A673 (cell line): ENCODE data around the gene IGFBP2. TPM values are rescaled to one million over a fixed set of nuclear protein-coding genes. Genes with fewer than 3 reads are reported as not detected.

Experiments
- BruUV-seq: library from RNA; stranded (reverse); fragments of 400-500 nt; replicated peaks from 2 replicates; lab custom pipeline; 2021; lab: Mats Ljungman, UMichigan
- CTCF ChIA-PET: fragments of 300-600 bp; sonication (Branson Sonifier 250); formaldehyde crosslinking; loops from one replicate; lab custom pipeline; 2022; ENCODE audit warnings: antibody characterized with exemption; lab: Charles Lee
- POLR2A ChIA-PET: fragments of 300-600 bp; sonication (Branson Sonifier 250); formaldehyde crosslinking; loops from one replicate; lab custom pipeline; 2022; ENCODE audit warnings: antibody characterized with exemption; ENCODE audit not compliant: low non-redundant PET; lab: Charles Lee
- DNase-seq: peaks from one replicate; pipeline ENCODE4 v3.0.0-alpha.2; 2015; ENCODE audit warnings: low spot score
- H3K27ac ChIP-seq: fragments of 200-600 bp; sonication (generic); 2 replicates; pipeline ENCODE4 v1.5.1; 2016; ENCODE audit warnings: mixed run types, low read depth, mild to moderate bottlenecking, mixed read lengths, antibody characterized with exemption, low read length; ENCODE audit not compliant: poor library complexity, severe bottlenecking
- H3K27me3 ChIP-seq: fragments of 200-600 bp; sonication (generic); replicated peaks from 2 replicates; pipeline ENCODE4 v1.6.1; 2017; ENCODE audit warnings: mixed run types, low read depth, mild to moderate bottlenecking, mixed read lengths, antibody characterized with exemption, low read length; ENCODE audit not compliant: insufficient read depth, poor library complexity
- H3K36me3 ChIP-seq: fragments of 200-600 bp; sonication (generic); 2 replicates; pipeline ENCODE4 v1.6.1; 2016; ENCODE audit warnings: mixed run types, mild to moderate bottlenecking, mixed read lengths, antibody characterized with exemption, low read length; ENCODE audit not compliant: insufficient read depth, poor library complexity, severe bottlenecking
- H3K4me1 ChIP-seq: fragments of 200-600 bp; sonication (generic); 2 replicates; pipeline ENCODE4 v1.6.1; 2017; ENCODE audit warnings: mixed run types, mild to moderate bottlenecking, mixed read lengths, antibody characterized with exemption, low read length; ENCODE audit not compliant: insufficient read depth, poor library complexity, severe bottlenecking
- H3K4me3 ChIP-seq: fragments of 200-600 bp; sonication (generic); 2 replicates; pipeline ENCODE4 v1.5.1; 2016; ENCODE audit warnings: low read depth, mixed run types, mild to moderate bottlenecking, mixed read lengths, low read length; ENCODE audit not compliant: poor library complexity, severe bottlenecking
- H3K9me3 ChIP-seq: fragments of 200-600 bp; sonication (generic); 2 replicates; pipeline ENCODE4 v1.6.1; 2016; ENCODE audit warnings: mixed run types, low read depth, mild to moderate bottlenecking, mixed read lengths, antibody characterized with exemption, low read length; ENCODE audit not compliant: poor library complexity, severe bottlenecking
- EZH2 ChIP-seq: fragments of 200-600 bp; sonication (generic); IDR thresholded peaks from 2 replicates; pipeline ENCODE4 v1.6.1; 2017; ENCODE audit warnings: borderline replicate concordance, low read depth, mild to moderate bottlenecking, mixed read lengths, antibody characterized with exemption, low read length; ENCODE audit not compliant: poor library complexity, severe bottlenecking
- intact Hi-C: fragments of 100-400 bp; cut with micrococcal nuclease; formaldehyde crosslinking; loops from one replicate; pipeline ENCODE4 v1.10.0; 2022; ENCODE audit not compliant: unreplicated experiment
- total RNA-seq: library from RNA; stranded (reverse); gene quantifications from 2 replicates; pipeline ENCODE4 v1.2.3, GENCODE V29; 2021
- TF ChIP-seq, protein P1 (sequence below): fragments of 300-800, 200-600 bp; sonication (generic); conservative IDR thresholded peaks from 2 replicates; pipeline ENCODE4 v1.5.1; 2017; ENCODE audit warnings: low read depth, mild to moderate bottlenecking, antibody characterized with exemption, low read length, moderate library complexity, mixed read lengths

IGFBP2 gene
- total RNA-seq, 1 experiment from 2014 or later, result 614 TPM

DNA sequence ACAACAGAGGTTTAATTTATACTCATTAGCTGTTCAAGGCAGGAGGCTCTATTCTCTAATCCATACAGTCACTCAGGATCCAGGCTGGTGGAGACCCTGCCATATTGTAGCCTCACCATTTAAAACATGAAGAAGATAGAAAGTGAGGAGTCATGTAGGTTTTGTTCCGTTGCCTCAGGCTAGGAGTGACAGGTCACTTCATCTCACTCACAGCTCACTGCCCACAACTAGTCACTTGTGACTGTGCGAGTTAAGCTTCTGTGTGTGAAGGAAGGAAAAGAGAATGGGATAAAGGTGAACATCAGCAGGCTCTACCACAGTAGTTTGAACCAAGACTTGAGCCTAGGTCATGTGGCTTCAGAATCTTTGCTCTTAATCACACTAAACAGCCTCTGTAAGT, 9.0 kb upstream of the IGFBP2 start:
- Histone ChIP-seq H3K36me3 (no peaks in the 10 kb centered on the region), H3K9me3 (no peaks in the 10 kb centered on the region), H3K27me3 (no peaks in the 10 kb centered on the region), H3K4me3 (no peak overlapping the region), H3K4me1 (peaks cover 32% of the 10 kb centered on the region), H3K27ac (no peak overlapping the region)
- CTCF ChIA-PET, result no interaction called here
- no TSS peak for BruUV-seq
- intact Hi-C loops, result no loop called here
- POLR2A ChIA-PET, result no interaction called here
- TF ChIP-seq EZH2, result no peak
- TF ChIP-seq, protein P1, sequence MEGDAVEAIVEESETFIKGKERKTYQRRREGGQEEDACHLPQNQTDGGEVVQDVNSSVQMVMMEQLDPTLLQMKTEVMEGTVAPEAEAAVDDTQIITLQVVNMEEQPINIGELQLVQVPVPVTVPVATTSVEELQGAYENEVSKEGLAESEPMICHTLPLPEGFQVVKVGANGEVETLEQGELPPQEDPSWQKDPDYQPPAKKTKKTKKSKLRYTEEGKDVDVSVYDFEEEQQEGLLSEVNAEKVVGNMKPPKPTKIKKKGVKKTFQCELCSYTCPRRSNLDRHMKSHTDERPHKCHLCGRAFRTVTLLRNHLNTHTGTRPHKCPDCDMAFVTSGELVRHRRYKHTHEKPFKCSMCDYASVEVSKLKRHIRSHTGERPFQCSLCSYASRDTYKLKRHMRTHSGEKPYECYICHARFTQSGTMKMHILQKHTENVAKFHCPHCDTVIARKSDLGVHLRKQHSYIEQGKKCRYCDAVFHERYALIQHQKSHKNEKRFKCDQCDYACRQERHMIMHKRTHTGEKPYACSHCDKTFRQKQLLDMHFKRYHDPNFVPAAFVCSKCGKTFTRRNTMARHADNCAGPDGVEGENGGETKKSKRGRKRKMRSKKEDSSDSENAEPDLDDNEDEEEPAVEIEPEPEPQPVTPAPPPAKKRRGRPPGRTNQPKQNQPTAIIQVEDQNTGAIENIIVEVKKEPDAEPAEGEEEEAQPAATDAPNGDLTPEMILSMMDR, result no peak
- no peak for DNase-seq

DNA sequence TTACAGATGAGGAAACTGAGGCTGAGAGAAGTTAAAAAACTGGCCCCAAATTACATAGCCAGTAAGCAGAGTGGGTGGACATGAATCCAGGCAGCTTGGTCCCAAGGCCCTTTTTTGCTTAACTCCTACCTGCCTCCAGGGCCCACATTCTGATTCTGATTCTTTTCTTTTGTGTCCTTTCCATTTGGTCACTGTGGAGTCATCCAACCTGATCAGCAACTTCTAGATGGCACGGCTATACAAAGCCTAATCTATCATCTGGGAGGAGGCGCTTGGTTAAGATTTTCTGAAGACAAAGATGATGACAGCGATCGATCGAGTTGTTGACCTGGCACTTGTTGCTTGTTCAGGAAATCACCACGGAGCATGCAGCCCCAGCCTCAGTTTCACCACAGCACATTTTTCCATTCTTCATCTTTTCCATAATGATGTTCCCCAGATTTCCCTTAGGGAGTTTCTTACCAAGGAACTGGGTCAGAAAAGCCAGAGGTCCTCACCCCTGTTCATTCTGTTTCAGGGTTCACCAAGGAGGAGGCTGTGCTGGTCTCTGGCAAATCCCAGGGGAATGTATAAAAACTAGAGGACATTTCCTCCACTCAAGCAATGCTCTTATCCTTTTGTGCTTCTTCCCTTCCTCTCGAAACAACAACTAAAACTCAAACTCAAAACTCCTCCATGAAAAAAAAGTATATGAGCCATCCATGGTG, 6.9 kb upstream of the IGFBP2 start:
- ChIA-PET CTCF (no interaction called here), POLR2A (interaction anchor here (0.6 kb wide), 1 partner anchor 18 kb away, joined by 4 read pairs; no protein-coding TSS in a partner anchor)
- H3K27me3 ChIP-seq, result no peaks in the 10 kb centered on the region
- no peak for TF ChIP-seq EZH2
- TF ChIP-seq, protein P1, result no peak
- H3K36me3 ChIP-seq, result no peaks in the 10 kb centered on the region
- intact Hi-C loops, result no loop called here
- H3K27ac ChIP-seq, result no peak overlapping the region
- DNase-seq, result no peak
- H3K4me1 ChIP-seq, result peaks cover 18% of the 10 kb centered on the region
- H3K4me3 ChIP-seq, result no peak overlapping the region
- H3K9me3 ChIP-seq, result no peaks in the 10 kb centered on the region
- no TSS peak for BruUV-seq

DNA sequence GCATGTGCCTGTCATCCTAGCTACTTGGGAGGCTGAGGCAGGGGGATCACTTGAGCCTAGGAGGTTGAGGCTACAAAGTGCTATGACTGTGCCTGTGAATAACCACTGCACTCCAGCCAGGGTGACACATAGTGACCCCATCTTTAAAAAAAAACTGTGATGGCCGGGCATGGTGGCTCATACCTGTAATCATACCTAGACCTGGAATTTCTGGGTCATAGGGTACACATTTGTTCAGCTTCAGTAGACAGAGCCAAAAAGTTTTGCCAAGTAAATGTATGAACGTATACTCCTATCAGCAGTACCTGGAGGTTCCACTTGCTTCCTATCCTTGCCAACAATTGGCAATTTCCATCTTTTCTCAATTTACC, 6.4 kb upstream of the IGFBP2 start:
- Histone ChIP-seq H3K27ac (no peak overlapping the region), H3K4me3 (no peak overlapping the region), H3K4me1 (peaks cover 18% of the 10 kb centered on the region), H3K9me3 (no peaks in the 10 kb centered on the region), H3K27me3 (no peaks in the 10 kb centered on the region), H3K36me3 (no peaks in the 10 kb centered on the region)
- intact Hi-C loops, result no loop called here
- TF ChIP-seq, protein P1, result no peak
- no peak for TF ChIP-seq EZH2
- DNase-seq, result no peak
- no TSS peak for BruUV-seq
- CTCF ChIA-PET, result no interaction called here
- POLR2A ChIA-PET, result interaction anchor here (0.6 kb wide), 1 partner anchor 68 kb away, joined by 4 read pairs; no protein-coding TSS in a partner anchor
